Measurements from ENCODE around the gene CPPED1.
"Not testable (repeated sequence)": the region's sequence is repeated elsewhere in the genome, so short reads cannot be mapped to it uniquely, and the experiment has no call there.

Gene CPPED1, protein sequence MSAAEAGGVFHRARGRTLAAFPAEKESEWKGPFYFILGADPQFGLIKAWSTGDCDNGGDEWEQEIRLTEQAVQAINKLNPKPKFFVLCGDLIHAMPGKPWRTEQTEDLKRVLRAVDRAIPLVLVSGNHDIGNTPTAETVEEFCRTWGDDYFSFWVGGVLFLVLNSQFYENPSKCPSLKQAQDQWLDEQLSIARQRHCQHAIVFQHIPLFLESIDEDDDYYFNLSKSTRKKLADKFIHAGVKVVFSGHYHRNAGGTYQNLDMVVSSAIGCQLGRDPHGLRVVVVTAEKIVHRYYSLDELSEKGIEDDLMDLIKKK

DNA sequence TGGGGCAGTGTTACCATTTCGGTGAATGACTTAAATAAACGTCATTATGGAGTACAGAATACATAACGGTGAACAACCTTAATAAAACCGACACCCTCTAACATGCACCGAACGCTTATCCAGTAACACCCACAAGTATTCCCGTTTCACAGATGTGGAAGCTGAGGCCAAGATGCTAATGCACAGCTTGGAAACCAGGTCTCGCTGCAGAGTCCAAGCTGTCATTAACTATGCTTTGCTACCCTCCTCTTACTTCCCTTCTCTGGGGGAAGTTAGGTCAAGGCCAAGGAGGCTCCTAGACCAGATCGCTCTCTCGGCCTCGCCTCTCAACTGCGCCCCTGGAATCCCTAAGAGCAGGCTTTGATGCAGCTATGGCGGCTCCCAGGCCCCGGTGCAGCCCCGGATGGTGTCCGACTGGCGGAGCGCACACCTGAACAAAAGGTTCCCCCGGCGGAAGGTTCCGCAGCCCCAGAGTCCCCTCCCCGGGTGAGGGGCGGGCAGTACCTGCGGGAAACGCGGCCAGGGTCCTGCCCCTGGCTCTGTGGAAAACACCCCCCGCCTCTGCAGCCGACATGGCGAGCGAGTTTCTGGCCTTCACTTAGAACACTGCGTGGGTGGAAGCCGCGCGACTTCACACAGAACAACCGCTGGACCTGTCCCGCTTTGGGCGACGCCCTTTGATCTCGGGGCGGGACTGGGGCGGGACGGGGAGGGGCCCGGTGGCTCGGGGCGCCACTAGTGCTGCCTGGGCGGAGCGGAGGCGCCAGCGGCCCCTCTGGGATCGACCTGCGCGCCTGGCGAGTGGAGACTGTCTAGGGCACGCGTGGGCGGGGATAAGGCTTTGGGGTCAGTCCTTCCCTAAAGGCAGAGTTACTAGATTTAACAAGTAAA is at the start of gene CPPED1:
Gene CPPED1 (minus strand): TSS at position 685 of the 891 bp plus-strand sequence. CDS start 111 bp downstream, at position 574.
- peak; percentile 97 for DNase-seq

- DNase-seq: no peak
These were observed 46.5 kb upstream of the CPPED1 start for GRCh38 chr16:12850186-12850585.

GRCh38 chr16:12846592-12846991 is 42.9 kb upstream of the CPPED1 start:
- no peak for DNase-seq

- DNase-seq: no peak
These were observed 41.6 kb upstream of the CPPED1 start for GRCh38 chr16:12845282-12845681.

DNA sequence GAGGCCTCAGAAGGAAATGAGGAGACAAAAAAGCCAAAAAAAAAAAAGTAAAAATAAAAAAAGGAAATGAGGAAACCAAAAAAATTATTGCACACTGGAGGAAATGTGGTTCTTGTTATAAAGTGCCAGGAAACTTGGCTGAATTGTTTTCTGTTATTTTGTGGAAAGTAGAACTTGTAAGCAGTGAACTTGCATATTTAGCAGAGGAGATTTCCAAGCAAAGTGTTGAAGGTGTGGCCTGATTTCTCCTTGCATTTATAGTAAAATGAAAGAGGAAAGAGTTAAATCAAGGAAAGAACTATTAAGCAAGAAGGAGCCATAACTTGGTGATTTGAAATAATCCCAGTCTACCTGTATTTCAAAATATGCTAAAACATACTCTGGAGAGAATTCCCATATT is 34.1 kb upstream of the CPPED1 start:
- no peak for DNase-seq

GRCh38 chr16:12837291-12837690 is 33.6 kb upstream of the CPPED1 start:
- DNase-seq: no peak

- no peak for DNase-seq
These were observed 30.2 kb upstream of the CPPED1 start for GRCh38 chr16:12833926-12834325.

- DNase-seq: no peak
These were observed 25.6 kb upstream of the CPPED1 start for GRCh38 chr16:12829096-12829888.

DNA sequence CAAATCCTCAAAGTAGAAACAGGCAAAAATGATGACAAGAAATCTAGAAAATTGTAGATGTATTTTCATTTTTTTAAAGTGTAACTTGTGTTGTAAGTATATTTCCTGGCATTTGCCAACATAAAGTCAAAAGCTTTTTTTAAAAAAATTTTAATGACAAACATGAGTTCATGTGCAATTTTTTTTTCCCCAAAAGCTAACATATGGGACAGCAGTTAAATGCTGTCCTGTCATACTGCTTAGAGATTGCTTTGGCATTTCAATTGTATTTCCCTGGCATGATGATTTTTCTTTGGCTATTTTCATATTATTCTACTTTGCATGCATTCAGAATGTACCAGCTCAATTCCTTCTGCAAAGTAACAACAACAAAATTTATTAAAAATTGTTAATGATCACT is 24.5 kb upstream of the CPPED1 start:
- no peak for DNase-seq

GRCh38 chr16:12826559-12826958 is 22.9 kb upstream of the CPPED1 start:
- no peak for DNase-seq

- DNase-seq: peak; percentile 86
These were observed 15.7 kb upstream of the CPPED1 start for GRCh38 chr16:12819126-12820117.

DNA sequence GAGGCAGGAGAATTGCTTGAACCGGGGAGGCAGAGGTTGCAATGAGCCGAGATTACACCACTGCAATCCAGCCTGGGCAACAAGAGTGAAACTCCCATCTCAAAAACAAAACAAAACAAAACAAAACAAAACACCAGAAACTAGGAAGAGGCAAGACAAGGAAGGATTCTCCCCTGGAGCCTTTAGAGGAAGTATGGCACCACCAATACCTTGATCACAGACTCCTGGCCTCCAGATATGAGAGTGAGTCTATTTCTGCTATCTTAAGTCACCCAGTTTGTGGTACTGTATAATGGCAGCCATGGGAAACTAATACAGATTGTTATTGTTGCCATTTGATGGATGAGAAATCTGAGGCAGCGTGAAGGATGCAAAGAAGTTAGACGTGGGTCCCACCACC is 14.6 kb upstream of the CPPED1 start:
- DNase-seq: no peak

DNA sequence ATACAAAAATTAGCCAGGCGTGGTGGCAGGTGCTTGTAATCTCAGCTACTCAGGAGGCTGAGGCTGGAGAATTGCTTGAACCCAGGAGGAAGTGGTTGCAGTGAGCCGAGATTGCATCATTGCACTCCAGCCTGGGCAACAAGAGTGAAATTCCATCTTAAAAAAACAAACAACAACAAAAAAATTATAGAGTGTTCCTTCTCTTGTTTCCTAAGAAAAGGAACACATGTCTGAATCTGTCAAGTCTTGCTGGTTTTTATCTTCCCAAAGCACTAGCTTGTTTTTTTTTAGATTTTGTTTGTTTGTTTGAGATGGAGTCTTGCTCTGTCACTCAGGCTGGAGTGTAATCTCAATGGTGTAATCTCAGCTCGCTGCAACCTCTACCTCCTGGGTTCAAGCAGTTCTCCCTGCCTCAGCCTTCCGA is 13.1 kb upstream of the CPPED1 start:
- not testable (repeated sequence) for DNase-seq

GRCh38 chr16:12815361-12815760 is 11.7 kb upstream of the CPPED1 start:
- no peak for DNase-seq

DNA sequence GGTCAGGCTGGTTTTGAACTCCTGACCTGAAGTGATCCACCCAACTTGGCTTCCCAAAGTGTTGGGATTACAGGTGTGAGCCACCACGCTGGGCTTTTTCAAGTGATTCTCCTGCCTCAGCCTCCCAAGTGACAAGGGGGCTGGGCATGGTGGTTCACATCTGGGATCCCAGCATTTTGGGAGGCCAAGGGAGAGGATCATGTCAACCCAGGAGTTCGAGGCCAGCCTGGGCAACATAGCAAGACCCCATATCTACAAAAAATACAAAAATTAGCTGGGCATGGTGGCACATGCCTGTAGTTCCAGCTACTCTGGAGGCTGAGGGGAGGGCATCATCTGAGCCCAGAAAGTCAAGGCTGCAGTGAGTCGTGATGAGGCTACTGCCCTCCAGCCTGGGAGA is 10.0 kb upstream of the CPPED1 start:
- DNase-seq: not testable (repeated sequence)

DNA sequence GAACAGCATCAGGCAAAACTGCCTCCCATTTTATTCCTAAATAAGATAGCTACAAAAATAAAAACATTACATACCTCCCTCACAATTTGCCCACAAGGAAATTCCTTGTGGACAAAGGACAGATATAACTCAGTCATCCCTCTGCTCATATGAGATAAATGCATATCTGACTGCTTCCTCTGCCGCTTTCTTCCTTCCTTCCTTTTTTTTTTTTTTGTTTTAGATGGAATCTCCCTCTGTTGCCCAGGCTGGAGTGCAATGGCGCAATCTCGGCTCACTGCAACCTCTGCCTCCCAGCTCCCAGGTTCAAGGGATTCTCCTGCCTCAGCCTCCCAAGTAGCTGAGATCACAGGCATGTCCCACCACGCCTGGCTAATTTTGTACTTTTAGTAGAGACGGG is 9.6 kb upstream of the CPPED1 start:
- not testable (repeated sequence) for DNase-seq

- no peak for DNase-seq
These were observed 8.0 kb upstream of the CPPED1 start for GRCh38 chr16:12811441-12812383.

- DNase-seq: no peak
These were observed 1.4 kb upstream of the CPPED1 start for GRCh38 chr16:12805066-12805465.

DNA sequence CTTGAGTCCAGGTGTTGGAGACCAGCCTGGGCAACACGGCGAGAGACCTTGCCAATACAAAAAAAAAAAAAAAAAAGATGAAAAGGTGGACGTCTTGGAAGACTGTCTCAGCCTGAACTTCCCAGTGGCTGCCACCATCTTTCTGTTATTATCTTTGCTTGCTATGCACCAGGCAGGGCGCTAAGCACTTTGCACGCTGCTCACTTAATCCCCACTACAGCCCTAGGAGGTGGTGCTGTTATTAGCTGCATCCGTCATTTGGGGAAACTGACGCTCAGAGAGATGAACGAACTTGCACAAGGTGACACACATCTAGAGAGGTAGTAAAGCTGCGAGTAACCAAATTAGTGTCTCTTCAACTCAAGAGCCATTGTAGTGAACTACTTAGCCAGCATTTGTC is 708 bp upstream of the CPPED1 start:
- DNase-seq: peak; percentile 25

DNA sequence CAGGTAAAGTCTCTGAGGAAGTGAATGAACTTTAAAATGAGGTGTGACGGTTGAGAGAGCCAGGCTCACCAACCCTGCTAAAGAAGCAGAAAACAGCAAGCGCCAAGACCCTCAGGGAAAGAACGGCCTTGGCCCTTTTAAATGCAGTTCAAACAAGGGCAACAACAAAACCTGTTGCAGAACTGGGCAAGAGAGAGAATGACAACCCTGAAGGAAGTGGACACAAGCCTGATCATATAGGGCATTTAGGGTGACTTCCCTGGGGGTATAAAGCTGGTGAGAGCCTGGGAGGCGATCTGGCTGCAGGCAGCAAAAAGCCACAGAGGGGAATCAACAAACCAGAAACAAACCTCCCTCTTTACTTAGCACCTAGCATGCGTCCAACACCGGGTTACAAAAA is 1.0 kb downstream of the CPPED1 start:
- no peak for DNase-seq

DNA sequence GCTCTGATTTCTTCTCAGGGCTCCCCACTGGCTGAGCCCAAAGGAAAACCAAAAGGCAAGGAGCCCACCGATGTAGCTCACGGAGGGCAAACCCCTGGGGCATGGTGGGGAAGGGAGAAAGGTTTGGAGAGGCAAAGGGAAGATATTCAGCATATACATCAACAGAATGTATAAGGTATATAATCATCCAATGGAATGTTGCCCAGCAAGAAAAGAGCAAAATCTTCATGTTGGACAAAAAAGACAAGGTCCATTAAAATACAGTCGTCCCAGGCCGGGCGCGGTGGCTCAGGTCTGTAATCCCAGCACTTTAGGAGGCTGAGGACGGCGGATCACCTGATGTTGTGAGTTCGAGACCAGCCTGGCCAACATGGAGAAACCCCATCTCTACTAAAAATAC is 1.6 kb downstream of the CPPED1 start:
- DNase-seq: no peak

All from NCI-H82 (cell line).